H1 (cell line): ENCODE results near the gene TEKT3. TPM values are rescaled to one million over a fixed set of nuclear protein-coding genes. Genes with fewer than 3 reads are reported as not detected.

ENCODE experiments used
- CTCF ChIA-PET: fragments of 300-600 bp; sonication (Branson Sonifier 250); formaldehyde crosslinking; loops from one replicate; lab custom pipeline; 2021; ENCODE audit not compliant: partially characterized antibody; lab: Charles Lee
- POLR2A ChIA-PET: fragments of 300-600 bp; sonication (Branson Sonifier 250); formaldehyde crosslinking; loops from one replicate; lab custom pipeline; 2021; ENCODE audit warnings: inconsistent platforms; ENCODE audit not compliant: partially characterized antibody; lab: Charles Lee
- DNase-seq, 2 experiments: peaks; one replicate each; pipeline versions ENCODE4 v3.0.0 to v3.0.0-alpha.2; 2010 to 2022; ENCODE audit warnings: low spot score in 2 of 2, low read depth in 1 of 2, mixed read lengths in 1 of 2
- FAIRE-seq: peaks from 2 replicates; lab custom pipeline; 2011; peaks lifted over from hg19 to GRCh38; lab: Jason Lieb, UNC
- H2AFZ ChIP-seq: 2 replicates; pipeline ENCODE4 v1.8.1; 2012; ENCODE audit warnings: low read length, inconsistent platforms
- H2AK5ac ChIP-seq: 2 replicates; pipeline ENCODE4 v1.6.1; 2013; ENCODE audit warnings: low read depth, low read length
- H2BK120ac ChIP-seq: replicated peaks from 2 replicates; pipeline ENCODE3; 2013; ENCODE audit warnings: low read depth, low read length, inconsistent platforms
- H2BK12ac ChIP-seq: 2 replicates; pipeline ENCODE4 v1.6.1; 2013; ENCODE audit warnings: low read depth, low read length
- H2BK15ac ChIP-seq: 2 replicates; pipeline ENCODE4 v1.6.1; 2013; ENCODE audit warnings: low read length
- H2BK20ac ChIP-seq: 2 replicates; pipeline ENCODE4 v1.6.1; 2013; ENCODE audit warnings: low read length
- H2BK5ac ChIP-seq: 2 replicates; pipeline ENCODE4 v1.6.1; 2013; ENCODE audit warnings: low read depth, low read length
- H3K14ac ChIP-seq: 2 replicates; pipeline ENCODE4 v1.6.1; 2013; ENCODE audit warnings: inconsistent platforms; ENCODE audit not compliant: insufficient read length
- H3K18ac ChIP-seq: 2 replicates; pipeline ENCODE4 v1.6.1; 2013; ENCODE audit warnings: low read length; ENCODE audit errors: extremely low read depth
- H3K23ac ChIP-seq: 2 replicates; pipeline ENCODE4 v1.6.1; 2013; ENCODE audit warnings: inconsistent platforms; ENCODE audit not compliant: insufficient read length
- H3K23me2 ChIP-seq: 2 replicates; pipeline ENCODE4 v1.6.1; 2013; ENCODE audit warnings: low read depth, low read length
- H3K27ac ChIP-seq: 2 replicates; pipeline ENCODE4 v1.6.1; 2011; ENCODE audit warnings: low read depth, low read length, inconsistent platforms
- H3K27me3 ChIP-seq, 4 experiments: replicated peaks in 1 of 4; 1 replicate in 1 of 4; 2 replicates in 3 of 4; pipeline versions ENCODE4 v1.6.1 to v1.8.1; 2011 to 2013; ENCODE audit warnings: low read length in 3 of 4, mild to moderate bottlenecking in 3 of 4, inconsistent platforms in 2 of 4, mixed read lengths in 2 of 4, moderate library complexity in 1 of 4; ENCODE audit not compliant: control insufficient read depth in 3 of 4, insufficient read depth in 3 of 4; ENCODE audit errors: extremely low read depth in 1 of 4
- H3K36me3 ChIP-seq, 4 experiments: 2 replicates each; pipeline versions ENCODE4 v1.6.1 to v1.8.1; 2011 to 2013; ENCODE audit warnings: mild to moderate bottlenecking in 4 of 4, low read length in 3 of 4, moderate library complexity in 2 of 4, control low read depth in 1 of 4, inconsistent platforms in 1 of 4; ENCODE audit not compliant: insufficient read depth in 4 of 4, control insufficient read depth in 2 of 4
- H3K4ac ChIP-seq: replicated peaks from 2 replicates; pipeline ENCODE3; 2013; ENCODE audit warnings: low read length, low read depth, mixed read lengths, inconsistent platforms; ENCODE audit not compliant: insufficient read length
- H3K4me1 ChIP-seq, 4 experiments: replicated peaks in 1 of 4; 1 replicate in 1 of 4; 2 replicates in 3 of 4; pipeline versions ENCODE4 v1.6.1 to v1.8.1; 2011 to 2013; ENCODE audit warnings: low read length in 3 of 4, inconsistent platforms in 2 of 4, mixed read lengths in 1 of 4; ENCODE audit not compliant: insufficient read depth in 4 of 4, control insufficient read depth in 3 of 4
- H3K4me2 ChIP-seq, 2 experiments: 2 replicates each; pipeline versions ENCODE4 v1.6.1 to v1.8.1; 2011 to 2013; ENCODE audit warnings: low read depth in 2 of 2, low read length in 2 of 2, control low read depth in 1 of 2, inconsistent platforms in 1 of 2, mild to moderate bottlenecking in 1 of 2; ENCODE audit not compliant: insufficient read depth in 1 of 2
- H3K4me3 ChIP-seq, 4 experiments: fragments of 200-600, 300-600 bp in 1 of 4; sonication (generic), shearing (Covaris generic), sonication (Bioruptor Twin) in 1 of 4; 2 replicates each; pipeline versions ENCODE4 v1.5.1 to v1.8.1; 2011 to 2016; ENCODE audit warnings: low read length in 4 of 4, low read depth in 3 of 4, control low read depth in 2 of 4, inconsistent platforms in 2 of 4, mild to moderate bottlenecking in 2 of 4, mixed read lengths in 1 of 4, moderate library complexity in 1 of 4; ENCODE audit not compliant: insufficient read depth in 2 of 4; ENCODE audit errors: extremely low read depth in 1 of 4
- H3K56ac ChIP-seq: replicated peaks from 2 replicates; pipeline ENCODE3; 2013; ENCODE audit warnings: low read depth, mild to moderate bottlenecking, mixed read lengths, low read length, inconsistent platforms; ENCODE audit not compliant: insufficient read length
- H3K79me1 ChIP-seq: 2 replicates; pipeline ENCODE4 v1.6.1; 2013; ENCODE audit warnings: low read depth, low read length, control low read depth
- H3K79me2 ChIP-seq, 2 experiments: 2 replicates each; pipeline versions ENCODE4 v1.6.1 to v1.8.1; 2012 to 2013; ENCODE audit warnings: low read length in 2 of 2, mild to moderate bottlenecking in 2 of 2, inconsistent platforms in 1 of 2; ENCODE audit not compliant: insufficient read depth in 2 of 2, control insufficient read depth in 1 of 2
- H3K9ac ChIP-seq, 4 experiments: replicated peaks in 1 of 4; 1 replicate in 1 of 4; 2 replicates in 3 of 4; pipeline versions ENCODE4 v1.6.1 to v1.8.1; 2011 to 2013; ENCODE audit warnings: low read depth in 3 of 4, low read length in 3 of 4, control low read depth in 2 of 4, mild to moderate bottlenecking in 2 of 4, moderate library complexity in 2 of 4, inconsistent platforms in 1 of 4; ENCODE audit errors: extremely low read depth in 1 of 4
- H3K9me3 ChIP-seq, 2 experiments: 2 replicates each; pipeline versions ENCODE4 v1.6.1 to v1.8.1; 2012 to 2013; ENCODE audit warnings: mild to moderate bottlenecking in 2 of 2, moderate library complexity in 2 of 2, control low read depth in 1 of 2, inconsistent platforms in 1 of 2, low read depth in 1 of 2, low read length in 1 of 2, mixed read lengths in 1 of 2; ENCODE audit not compliant: insufficient read depth in 2 of 2
- H4K20me1 ChIP-seq, 2 experiments: replicated peaks in 1 of 2; 2 replicates each; pipeline versions ENCODE3 to v1.8.1; 2011 to 2013; ENCODE audit warnings: inconsistent platforms in 2 of 2, low read length in 2 of 2, mild to moderate bottlenecking in 1 of 2; ENCODE audit not compliant: insufficient read depth in 2 of 2, control insufficient read depth in 1 of 2
- H4K5ac ChIP-seq: 2 replicates; pipeline ENCODE4 v1.6.1; 2013; ENCODE audit warnings: low read length, low read depth, mixed read lengths, inconsistent platforms; ENCODE audit not compliant: insufficient read length
- H4K8ac ChIP-seq: 2 replicates; pipeline ENCODE4 v1.8.0; 2013; ENCODE audit warnings: mild to moderate bottlenecking, moderate library complexity, low read length, inconsistent platforms; ENCODE audit not compliant: insufficient read depth; ENCODE audit errors: extremely low read depth
- H4K91ac ChIP-seq: replicated peaks from 2 replicates; pipeline ENCODE3; 2013; ENCODE audit warnings: low read length, mixed read lengths, inconsistent platforms; ENCODE audit not compliant: insufficient read length
- BCL11A ChIP-seq, 2 experiments: IDR thresholded peaks; one replicate each; pipeline ENCODE4 v1.6.1; 2011; ENCODE audit warnings: low read depth in 2 of 2, low read length in 2 of 2, mild to moderate bottlenecking in 2 of 2
- CEBPB ChIP-seq: IDR thresholded peaks from 2 replicates; pipeline ENCODE4 v1.6.1; 2012; ENCODE audit warnings: low read depth, low read length
- EGR1 ChIP-seq: IDR thresholded peaks from 2 replicates; pipeline ENCODE4 v1.6.1; 2011; ENCODE audit warnings: low read depth, low read length, borderline replicate concordance
- MAX ChIP-seq: IDR thresholded peaks from 2 replicates; pipeline ENCODE4 v1.6.1; 2012; ENCODE audit warnings: inconsistent platforms
- POLR2AphosphoS5 ChIP-seq: IDR thresholded peaks from 2 replicates; pipeline ENCODE4 v1.6.1; 2011; ENCODE audit warnings: low read depth, low read length
- POU5F1 ChIP-seq: IDR thresholded peaks from 2 replicates; pipeline ENCODE4 v1.6.1; 2011; ENCODE audit warnings: low read depth, mild to moderate bottlenecking, low read length, moderate library complexity
- SIN3A ChIP-seq, 2 experiments: IDR thresholded peaks in 1 of 2; conservative IDR thresholded peaks in 1 of 2; 2 replicates each; pipeline ENCODE4 v1.6.1; 2011 to 2012; ENCODE audit warnings: low read length in 2 of 2, improper control_type of control experiment in 1 of 2, low read depth in 1 of 2, mild to moderate bottlenecking in 1 of 2
- TBP ChIP-seq: IDR thresholded peaks from 2 replicates; pipeline ENCODE4 v1.6.1; 2011; ENCODE audit warnings: low read depth, low read length, improper control_type of control experiment
- WGBS, 2 experiments: shearing (Covaris generic) in 1 of 2; methylation state at CpG; one replicate each; pipeline versions ENCODE4 v1.1.6 to v1.1.7; 2013 to 2015; ENCODE audit warnings: low lambda C conversion rate in 2 of 2, mixed read lengths in 2 of 2, inconsistent platforms in 1 of 2, low coverage in 1 of 2, missing lambda C conversion rate in 1 of 2; ENCODE audit not compliant: insufficient replicate concordance in 2 of 2, insufficient coverage in 1 of 2, insufficient read length in 1 of 2; ENCODE audit errors: extremely low coverage in 1 of 2, missing lambda C conversion rate in 1 of 2; 5-methylcytosine and 5-hydroxymethylcytosine counted together
- polyA plus RNA-seq, 7 experiments: library from polyadenylated mRNA; depleted of rRNA in 3 of 7; stranded (reverse) in 5 of 7; unstranded in 2 of 7; fragments of >200 nt in 5 of 7; fragments of 200-250 nt in 2 of 7; gene quantifications; 1 replicate in 5 of 7; 2 replicates in 1 of 7; 4 replicates in 1 of 7; pipeline versions ENCODE4 v1.2.1 to v1.2.3, GENCODE V29; 2011 to 2013; ENCODE audit warnings: missing spikeins in 2 of 7, mixed read lengths in 2 of 7
- total RNA-seq: library from RNA; stranded (reverse); fragmentation: NEBNext Ultra II Directional; extraction: Animal tissue kit (Norgen Biotek cat#: 25700); gene quantifications from 2 replicates; pipeline ENCODE4 v1.2.1, GENCODE V29; 2021

The TEKT3 gene
- total and polyA plus RNA-seq, 2 of the 8 experiments (the other 6 are each of a cell fraction or from before 2014, with no cell fraction given): 2.2 to 2.9 TPM

DNA sequence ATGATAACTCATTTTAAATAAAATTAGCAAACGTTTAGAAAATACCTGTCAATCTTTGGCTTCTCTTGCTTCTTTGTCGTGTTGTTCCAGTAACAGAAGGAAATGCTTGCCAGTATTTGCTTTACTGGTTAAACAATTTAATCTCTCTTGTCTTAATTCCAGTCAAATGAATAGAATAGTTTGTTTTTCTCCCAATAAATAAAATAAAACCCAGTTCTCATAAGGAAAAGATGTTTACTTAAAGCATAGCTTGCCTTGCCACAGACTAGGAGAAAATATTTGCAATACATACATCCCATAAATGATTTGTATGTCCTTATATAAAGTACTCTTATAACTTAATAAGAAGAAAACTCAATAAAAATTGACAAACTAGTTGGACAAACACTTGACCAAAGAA, 43.9 kb upstream of the TEKT3 start:
- CTCF ChIA-PET: interaction anchor here (1.1 kb wide), 1 partner anchor 127 kb away, joined by 3 read pairs; no protein-coding TSS in a partner anchor
- H3K79me2 ChIP-seq: no peaks in the 10 kb centered on the region
- no peak overlapping the region for H4K5ac ChIP-seq
- no peak overlapping the region for H2AK5ac ChIP-seq
- no peaks in the 10 kb centered on the region for H3K79me1 ChIP-seq
- H3K18ac ChIP-seq: no peak overlapping the region
- H2BK120ac ChIP-seq: no peak overlapping the region
- H3K9ac ChIP-seq: no peak overlapping the region
- no peak overlapping the region for H3K4ac ChIP-seq
- no peak overlapping the region for H2BK20ac ChIP-seq
- H3K4me2 ChIP-seq: no peak overlapping the region
- no peak overlapping the region for H2BK12ac ChIP-seq
- POLR2A ChIA-PET: no interaction called here
- no peak overlapping the region for H3K4me3 ChIP-seq
- H4K8ac ChIP-seq: no peak overlapping the region
- 96% methylated on average over 2 of the region's 2 CpGs; no CpG with 5 or more reads in 1 of the 2 experiments for WGBS, 2 experiments
- no peak overlapping the region for H3K56ac ChIP-seq
- H3K23ac ChIP-seq: no peak overlapping the region
- no peaks in the 10 kb centered on the region for H3K23me2 ChIP-seq
- H3K27me3 ChIP-seq: no peaks in the 10 kb centered on the region; a peak in 1 of 7 replicates
- no peak overlapping the region for H2AFZ ChIP-seq
- no peak overlapping the region for H2BK5ac ChIP-seq
- H3K4me1 ChIP-seq: peaks cover 2 to 4% (median 3%) of the 10 kb centered on the region in 4 experiments; a peak in 6 of 7 replicates
- H3K14ac ChIP-seq: no peak overlapping the region
- no peaks in the 10 kb centered on the region for H3K36me3 ChIP-seq
- no peak overlapping the region for H4K91ac ChIP-seq
- FAIRE-seq: no peak
- no peak overlapping the region for H2BK15ac ChIP-seq
- TF ChIP-seq POLR2AphosphoS5 (no peak), POU5F1 (no peak), SIN3A (conservative IDR thresholded peaks at IDR 0.05 in 1 of 2, IDR thresholded peaks at IDR 0.05 in 1 of 2; ENCODE audit: low read depth in 1 of 2, low read length in 2 of 2) (no peak), TBP (no peak), MAX (no peak), EGR1 (no peak), BCL11A (IDR thresholded peaks at IDR 0.05; ENCODE audit: low read depth in 2 of 2, low read length in 2 of 2) (no peak), CEBPB (no peak)
- no peaks in the 10 kb centered on the region for H3K9me3 ChIP-seq
- DNase-seq: no peak
- no peak overlapping the region for H3K27ac ChIP-seq
- H4K20me1 ChIP-seq: no peaks in the 10 kb centered on the region
